Endothelial cell of umbilical vein (primary cell): ENCODE measurements around the gene EZR. TPM values are rescaled to one million over a fixed set of nuclear protein-coding genes. Genes with fewer than 3 reads are reported as not detected.

ENCODE experiments used
- BruUV-seq: library from RNA; stranded (reverse); fragments of 400-500 nt; replicated peaks from 2 replicates; lab custom pipeline; 2021; lab: Mats Ljungman, UMichigan
- CTCF ChIA-PET: fragments of 300-600, 350-600 bp; sonication (Branson Sonifier 250); formaldehyde crosslinking; loops from one replicate; lab custom pipeline; 2021; ENCODE audit warnings: antibody characterized with exemption, inconsistent platforms; lab: Charles Lee
- POLR2A ChIA-PET: fragments of 300-600, 350-600 bp; sonication (Branson Sonifier 250); formaldehyde crosslinking; loops from one replicate; lab custom pipeline; 2021; ENCODE audit warnings: antibody characterized with exemption, inconsistent platforms; lab: Charles Lee
- DNase-seq: peaks from one replicate; pipeline ENCODE4 v3.0.0-alpha.2; 2011; ENCODE audit warnings: low read depth, low spot score
- FAIRE-seq: peaks from 2 replicates; lab custom pipeline; 2011; peaks lifted over from hg19 to GRCh38; lab: Jason Lieb, UNC
- H2AFZ ChIP-seq: 2 replicates; pipeline ENCODE4 v1.6.0; 2012; ENCODE audit warnings: low read depth, low read length, control low read depth, inconsistent platforms
- H3K27ac ChIP-seq: 2 replicates; pipeline ENCODE4 v1.5.1; 2011; ENCODE audit warnings: low read depth, mild to moderate bottlenecking, control low read depth, low read length, moderate library complexity; ENCODE audit not compliant: insufficient read depth
- H3K27me3 ChIP-seq, 2 experiments: 2 replicates each; pipeline versions ENCODE4 v1.6.0 to v1.6.1; 2011; ENCODE audit warnings: low read length in 2 of 2, mixed read lengths in 1 of 2; ENCODE audit not compliant: control insufficient read depth in 2 of 2, insufficient read depth in 2 of 2
- H3K36me3 ChIP-seq, 2 experiments: 2 replicates in 1 of 2; 3 replicates in 1 of 2; pipeline ENCODE4 v1.5.1; 2011; ENCODE audit warnings: low read length in 2 of 2, mild to moderate bottlenecking in 1 of 2, moderate library complexity in 1 of 2; ENCODE audit not compliant: control insufficient read depth in 2 of 2, insufficient read depth in 2 of 2; ENCODE audit errors: extremely low read depth in 1 of 2
- H3K4me1 ChIP-seq: 3 replicates; pipeline ENCODE4 v1.5.1; 2011; ENCODE audit warnings: mild to moderate bottlenecking, low read length; ENCODE audit not compliant: control insufficient read depth, insufficient read depth; ENCODE audit errors: extremely low read depth
- H3K4me2 ChIP-seq: 2 replicates; pipeline ENCODE4 v1.6.1; 2011; ENCODE audit warnings: low read length, control low read depth, mixed read lengths; ENCODE audit not compliant: insufficient read depth
- H3K4me3 ChIP-seq, 3 experiments: fragments of 200-600 bp in 1 of 3; sonication (generic), shearing (Covaris generic) in 1 of 3; replicated peaks in 1 of 3; 2 replicates each; pipeline ENCODE4 v1.5.1; 2011 to 2016; ENCODE audit warnings: control low read depth in 3 of 3, low read length in 3 of 3, mild to moderate bottlenecking in 2 of 3, inconsistent platforms in 1 of 3, low read depth in 1 of 3, moderate library complexity in 1 of 3; ENCODE audit not compliant: insufficient read depth in 1 of 3
- H3K79me2 ChIP-seq: 2 replicates; pipeline ENCODE4 v1.6.0; 2012; ENCODE audit warnings: low read length, inconsistent platforms; ENCODE audit not compliant: control insufficient read depth, insufficient read depth
- H3K9ac ChIP-seq: replicated peaks from 2 replicates; pipeline ENCODE3; 2011; ENCODE audit warnings: low read length, control low read depth; ENCODE audit not compliant: insufficient read depth; ENCODE audit errors: extremely low read depth
- H3K9me1 ChIP-seq: replicated peaks from 3 replicates; pipeline ENCODE4 v1.6.0; 2011; ENCODE audit warnings: mild to moderate bottlenecking, low read length; ENCODE audit not compliant: control insufficient read depth, insufficient read depth; ENCODE audit errors: extremely low read depth
- H3K9me3 ChIP-seq: replicated peaks from 2 replicates; pipeline ENCODE4 v1.5.1; 2012; ENCODE audit warnings: low read length, inconsistent platforms; ENCODE audit not compliant: control insufficient read depth, insufficient read depth
- H4K20me1 ChIP-seq: replicated peaks from 2 replicates; pipeline ENCODE3; 2011; ENCODE audit warnings: mild to moderate bottlenecking, low read length; ENCODE audit not compliant: control insufficient read depth, insufficient read depth; ENCODE audit errors: extremely low read depth
- EZH2 ChIP-seq: IDR thresholded peaks from 2 replicates; pipeline ENCODE4 v1.6.1; 2012; ENCODE audit warnings: borderline replicate concordance, low read depth, mild to moderate bottlenecking, moderate library complexity, low read length, inconsistent platforms; ENCODE audit not compliant: severe bottlenecking
- FOS ChIP-seq: IDR thresholded peaks from 2 replicates; pipeline ENCODE4 v1.6.1; 2011; ENCODE audit warnings: mild to moderate bottlenecking, low read length, moderate library complexity, borderline replicate concordance; ENCODE audit not compliant: insufficient read depth
- GATA2 ChIP-seq: IDR thresholded peaks from 2 replicates; pipeline ENCODE4 v1.7.0; 2011; ENCODE audit warnings: low read depth, mild to moderate bottlenecking, moderate library complexity, mixed read lengths, low read length; ENCODE audit not compliant: insufficient read length, insufficient read depth
- JUN ChIP-seq: IDR thresholded peaks from 2 replicates; pipeline ENCODE4 v1.6.1; 2011; ENCODE audit warnings: borderline replicate concordance, low read depth; ENCODE audit not compliant: insufficient read length, insufficient read depth
- MYC ChIP-seq: IDR thresholded peaks from one replicate; pipeline ENCODE4 v1.6.1; 2011; ENCODE audit warnings: mild to moderate bottlenecking, low read depth, low read length
- POLR2A ChIP-seq: IDR thresholded peaks from 2 replicates; pipeline ENCODE4 v1.6.1; 2012; ENCODE audit warnings: low read depth, mild to moderate bottlenecking, control low read depth, low read length
- POLR2AphosphoS5 ChIP-seq: IDR thresholded peaks from 2 replicates; pipeline ENCODE4 v1.6.1; 2012; ENCODE audit warnings: low read depth, mild to moderate bottlenecking, control low read depth, low read length, moderate library complexity; ENCODE audit not compliant: insufficient read depth
- dilution Hi-C: fragments of 300-500 bp; cut with MboI; formaldehyde crosslinking; loops from one replicate; pipeline ENCODE4 v1.15.0; 2019; ENCODE audit warnings: low sequenced_read_pairs; ENCODE audit not compliant: extremely low pct_ligation_motif_present
- intact Hi-C: fragments of 100-400 bp; cut with micrococcal nuclease; formaldehyde crosslinking; loops from one replicate; pipeline ENCODE4 v1.10.0; 2022
- polyA plus RNA-seq, 4 experiments: library from polyadenylated mRNA; depleted of rRNA in 3 of 4; stranded (reverse) in 3 of 4; unstranded in 1 of 4; fragments of >200 nt; gene quantifications; 2 replicates each; pipeline versions ENCODE4 v1.2.1 to v1.2.3, GENCODE V29; 2011 to 2012; ENCODE audit warnings: missing spikeins in 1 of 4
- total RNA-seq: library from RNA; stranded (reverse); gene quantifications from 2 replicates; pipeline ENCODE4 v1.2.3, GENCODE V29; 2021
- TF ChIP-seq, protein P1 (sequence below), 2 donors: IDR thresholded peaks; 1 replicate in 1 of 2; 2 replicates in 1 of 2; pipeline ENCODE4 v1.5.1; 2011; ENCODE audit warnings: low read length in 2 of 2, mild to moderate bottlenecking in 2 of 2, moderate library complexity in 2 of 2, control low read depth in 1 of 2, inconsistent platforms in 1 of 2, low read depth in 1 of 2; ENCODE audit not compliant: insufficient read depth in 1 of 2; ENCODE audit errors: extremely low read depth in 1 of 2
- TF ChIP-seq, protein P2 (sequence below): IDR thresholded peaks from 2 replicates; pipeline ENCODE4 v1.6.1; 2011; ENCODE audit not compliant: insufficient read depth, insufficient read length

The EZR gene
- total and polyA plus RNA-seq, 2 donors (not counting 3 experiments of a cell fraction or from before 2014, with no cell fraction given): 58.5 to 108 TPM

DNA sequence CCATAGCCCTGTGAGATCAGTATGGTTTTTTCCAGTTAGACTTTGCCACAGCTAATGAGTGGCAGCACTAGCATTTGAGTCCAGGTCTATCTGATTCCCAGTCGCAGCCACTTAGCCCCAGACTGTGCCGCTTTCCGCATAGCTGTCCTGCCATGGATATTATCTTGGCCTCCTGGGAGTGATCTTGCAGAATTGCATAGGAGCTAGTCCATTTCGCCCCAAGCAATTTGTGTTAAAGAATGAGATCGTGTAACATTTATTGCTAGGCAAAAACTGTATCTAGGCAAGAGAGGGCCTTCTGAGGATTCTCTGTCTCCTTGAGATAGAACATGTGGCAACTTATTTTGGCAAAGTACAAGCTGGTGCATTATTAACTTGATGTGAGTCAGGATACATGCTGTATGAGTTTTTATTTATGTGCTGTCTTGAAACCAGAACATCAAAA lies 74.2 kb downstream of the EZR start:
- no TSS peak for BruUV-seq
- POLR2A ChIA-PET: no interaction called here
- TF ChIP-seq, protein P1, sequence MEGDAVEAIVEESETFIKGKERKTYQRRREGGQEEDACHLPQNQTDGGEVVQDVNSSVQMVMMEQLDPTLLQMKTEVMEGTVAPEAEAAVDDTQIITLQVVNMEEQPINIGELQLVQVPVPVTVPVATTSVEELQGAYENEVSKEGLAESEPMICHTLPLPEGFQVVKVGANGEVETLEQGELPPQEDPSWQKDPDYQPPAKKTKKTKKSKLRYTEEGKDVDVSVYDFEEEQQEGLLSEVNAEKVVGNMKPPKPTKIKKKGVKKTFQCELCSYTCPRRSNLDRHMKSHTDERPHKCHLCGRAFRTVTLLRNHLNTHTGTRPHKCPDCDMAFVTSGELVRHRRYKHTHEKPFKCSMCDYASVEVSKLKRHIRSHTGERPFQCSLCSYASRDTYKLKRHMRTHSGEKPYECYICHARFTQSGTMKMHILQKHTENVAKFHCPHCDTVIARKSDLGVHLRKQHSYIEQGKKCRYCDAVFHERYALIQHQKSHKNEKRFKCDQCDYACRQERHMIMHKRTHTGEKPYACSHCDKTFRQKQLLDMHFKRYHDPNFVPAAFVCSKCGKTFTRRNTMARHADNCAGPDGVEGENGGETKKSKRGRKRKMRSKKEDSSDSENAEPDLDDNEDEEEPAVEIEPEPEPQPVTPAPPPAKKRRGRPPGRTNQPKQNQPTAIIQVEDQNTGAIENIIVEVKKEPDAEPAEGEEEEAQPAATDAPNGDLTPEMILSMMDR (IDR thresholded peaks at IDR 0.05; ENCODE audit: extremely low read depth in 1 of 2, insufficient read depth in 1 of 2, low read depth in 1 of 2, low read length in 2 of 2): no peak
- TF ChIP-seq POLR2A: no peak
- H3K9ac ChIP-seq: no peak overlapping the region
- no peaks in the 10 kb centered on the region for H3K9me3 ChIP-seq
- H3K4me3 ChIP-seq: no peak overlapping the region
- intact Hi-C loops (no loop called here), dilution Hi-C loops (no loop called here)
- no peaks in the 10 kb centered on the region for H3K79me2 ChIP-seq
- H3K9me1 ChIP-seq: no peaks in the 10 kb centered on the region
- peaks cover 7% of the 10 kb centered on the region for H3K4me1 ChIP-seq
- H2AFZ ChIP-seq: no peak overlapping the region
- DNase-seq: no peak
- H3K27me3 ChIP-seq: no peaks in the 10 kb centered on the region
- H4K20me1 ChIP-seq: no peaks in the 10 kb centered on the region
- no peak overlapping the region for H3K4me2 ChIP-seq
- CTCF ChIA-PET: interaction anchor here (0.8 to 1.2 kb wide), 4 partner anchors 9 to 59 kb away, joined by 3 to 4 read pairs (median 3); no protein-coding TSS in a partner anchor
- FAIRE-seq: no peak
- H3K27ac ChIP-seq: no peak overlapping the region
- no peaks in the 10 kb centered on the region for H3K36me3 ChIP-seq

DNA sequence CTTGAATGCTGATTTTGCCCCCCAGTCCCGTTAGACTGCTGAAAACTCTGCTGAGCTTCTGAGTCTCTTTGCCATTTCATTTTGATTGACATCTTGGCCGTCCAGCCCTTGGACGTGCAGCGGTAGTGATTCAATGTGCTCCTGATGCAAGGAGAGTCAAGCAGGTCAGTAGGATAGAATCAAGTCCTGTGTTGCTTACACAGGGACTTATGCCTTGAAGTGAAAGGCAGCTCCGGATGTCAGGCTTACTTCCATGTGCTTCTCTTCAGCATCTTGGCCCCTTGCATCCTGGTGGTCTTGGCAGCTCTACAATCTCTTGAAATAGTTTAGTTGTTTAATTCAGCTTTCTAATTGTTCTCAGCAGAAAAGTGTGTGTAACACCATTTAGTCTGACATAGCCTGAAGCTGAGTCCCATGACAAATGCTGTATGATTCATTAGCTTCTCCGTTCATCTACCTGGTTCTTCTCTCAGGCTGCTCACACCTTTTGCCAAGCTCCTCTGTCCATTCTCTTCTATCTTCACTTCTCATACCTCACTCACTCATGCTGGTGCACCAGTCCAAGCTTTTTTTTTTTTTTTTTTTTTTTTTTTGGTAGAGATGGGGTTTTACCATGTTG lies 76.0 kb downstream of the EZR start:
- ChIA-PET POLR2A (interaction anchor here (0.7 to 0.9 kb wide), 2 partner anchors 45 to 276 kb away, joined by 3 read pairs; no protein-coding TSS in a partner anchor), CTCF (interaction anchor here (0.6 to 1.3 kb wide), 5 partner anchors 11 to 53 kb away, joined by 3 to 5 read pairs (median 3); no protein-coding TSS in a partner anchor)
- BruUV-seq: no TSS peak
- Histone ChIP-seq H3K36me3 (no peaks in the 10 kb centered on the region), H2AFZ (no peak overlapping the region), H4K20me1 (no peaks in the 10 kb centered on the region), H3K9ac (no peak overlapping the region), H3K79me2 (no peaks in the 10 kb centered on the region), H3K9me3 (no peaks in the 10 kb centered on the region), H3K4me3 (no peak overlapping the region), H3K4me1 (peaks cover 2% of the 10 kb centered on the region), H3K4me2 (no peak overlapping the region), H3K27ac (no peak overlapping the region), H3K27me3 (no peaks in the 10 kb centered on the region), H3K9me1 (no peaks in the 10 kb centered on the region)
- no peak for TF ChIP-seq FOS
- no peak for TF ChIP-seq POLR2AphosphoS5
- no peak for TF ChIP-seq EZH2
- TF ChIP-seq, protein P2, sequence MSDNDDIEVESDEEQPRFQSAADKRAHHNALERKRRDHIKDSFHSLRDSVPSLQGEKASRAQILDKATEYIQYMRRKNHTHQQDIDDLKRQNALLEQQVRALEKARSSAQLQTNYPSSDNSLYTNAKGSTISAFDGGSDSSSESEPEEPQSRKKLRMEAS: no peak
- TF ChIP-seq, protein P1 (IDR thresholded peaks at IDR 0.05; ENCODE audit: extremely low read depth in 1 of 2, insufficient read depth in 1 of 2, low read depth in 1 of 2, low read length in 2 of 2): no peak
- no peak for TF ChIP-seq GATA2
- TF ChIP-seq JUN: no peak
- TF ChIP-seq MYC: no peak
- TF ChIP-seq POLR2A: no peak
- intact Hi-C loops: no loop called here
- DNase-seq (no peak), FAIRE-seq (no peak)
- dilution Hi-C loops: no loop called here
